NCI-H2029 (cell line): ENCODE measurements around the gene NFXL1.

ENCODE experiments used
- DNase-seq: peaks from one replicate; lab custom pipeline; 2025; lab: John Stamatoyannopoulos, UW

NFXL1 gene

GRCh38 chr4:47891928-47892327 is 22.5 kb downstream of the NFXL1 start:
- DNase-seq: no peak

- DNase-seq: no peak
Observed at GRCh38 chr4:47882228-47882627, 32.2 kb downstream of the NFXL1 start.

GRCh38 chr4:47879458-47879857 is 34.9 kb downstream of the NFXL1 start:
- DNase-seq: no peak

GRCh38 chr4:47876784-47877546 is 37.4 kb downstream of the NFXL1 start:
- no peak for DNase-seq

GRCh38 chr4:47876310-47876709 is 38.1 kb downstream of the NFXL1 start:
- no peak for DNase-seq

- DNase-seq: no peak
Observed at GRCh38 chr4:47873877-47874541, 40.4 kb downstream of the NFXL1 start.

- DNase-seq: no peak
Observed at GRCh38 chr4:47863486-47863885, 50.9 kb downstream of the NFXL1 start.

- no peak for DNase-seq
Observed at GRCh38 chr4:47862297-47862696, 52.1 kb downstream of the NFXL1 start.

- DNase-seq: no peak
Observed at GRCh38 chr4:47860305-47860704, 54.1 kb downstream of the NFXL1 start.

- no peak for DNase-seq
Observed at GRCh38 chr4:47858006-47858405, 56.4 kb downstream of the NFXL1 start.

- DNase-seq: no peak
Observed at GRCh38 chr4:47856713-47857112, 57.7 kb downstream of the NFXL1 start.

GRCh38 chr4:47855350-47855749 is 59.0 kb downstream of the NFXL1 start:
- DNase-seq: no peak

GRCh38 chr4:47852136-47852535 is 62.2 kb downstream of the NFXL1 start:
- no peak for DNase-seq

GRCh38 chr4:47849466-47849865 is 64.9 kb downstream of the NFXL1 start:
- DNase-seq: no peak

- no peak for DNase-seq
Observed at GRCh38 chr4:47848041-47848440, 66.3 kb downstream of the NFXL1 start.

- no peak for DNase-seq
Observed at GRCh38 chr4:47842985-47843384, 71.4 kb downstream of the NFXL1 start.

GRCh38 chr4:47840291-47840690 is 74.1 kb downstream of the NFXL1 start:
- no peak for DNase-seq

- DNase-seq: no peak
Observed at GRCh38 chr4:47839259-47839658, 75.1 kb downstream of the NFXL1 start.

GRCh38 chr4:47838445-47838844 is 75.9 kb downstream of the NFXL1 start:
- DNase-seq: no peak

GRCh38 chr4:47837908-47838294 is 76.5 kb downstream of the NFXL1 start, which contains the start of gene CORIN:
Gene CORIN (minus strand): TSS chr4:47838067. CDS start chr4:47837949, 118 bp downstream.
- DNase-seq: no peak

GRCh38 chr4:47837094-47837907 is 77.1 kb downstream of the NFXL1 start:
- DNase-seq: peak; percentile 16

GRCh38 chr4:47836641-47837093 is 77.7 kb downstream of the NFXL1 start:
- peak; percentile 80 for DNase-seq

GRCh38 chr4:47835494-47835893 is 78.9 kb downstream of the NFXL1 start:
- DNase-seq: no peak
